ENCODE data around the gene ZFP62. TPM values are rescaled to one million over a fixed set of nuclear protein-coding genes. Genes with fewer than 3 reads are reported as not detected.

Gene ZFP62
- total RNA-seq, 1 donor from 2014 or later = 14.5 TPM

DNA sequence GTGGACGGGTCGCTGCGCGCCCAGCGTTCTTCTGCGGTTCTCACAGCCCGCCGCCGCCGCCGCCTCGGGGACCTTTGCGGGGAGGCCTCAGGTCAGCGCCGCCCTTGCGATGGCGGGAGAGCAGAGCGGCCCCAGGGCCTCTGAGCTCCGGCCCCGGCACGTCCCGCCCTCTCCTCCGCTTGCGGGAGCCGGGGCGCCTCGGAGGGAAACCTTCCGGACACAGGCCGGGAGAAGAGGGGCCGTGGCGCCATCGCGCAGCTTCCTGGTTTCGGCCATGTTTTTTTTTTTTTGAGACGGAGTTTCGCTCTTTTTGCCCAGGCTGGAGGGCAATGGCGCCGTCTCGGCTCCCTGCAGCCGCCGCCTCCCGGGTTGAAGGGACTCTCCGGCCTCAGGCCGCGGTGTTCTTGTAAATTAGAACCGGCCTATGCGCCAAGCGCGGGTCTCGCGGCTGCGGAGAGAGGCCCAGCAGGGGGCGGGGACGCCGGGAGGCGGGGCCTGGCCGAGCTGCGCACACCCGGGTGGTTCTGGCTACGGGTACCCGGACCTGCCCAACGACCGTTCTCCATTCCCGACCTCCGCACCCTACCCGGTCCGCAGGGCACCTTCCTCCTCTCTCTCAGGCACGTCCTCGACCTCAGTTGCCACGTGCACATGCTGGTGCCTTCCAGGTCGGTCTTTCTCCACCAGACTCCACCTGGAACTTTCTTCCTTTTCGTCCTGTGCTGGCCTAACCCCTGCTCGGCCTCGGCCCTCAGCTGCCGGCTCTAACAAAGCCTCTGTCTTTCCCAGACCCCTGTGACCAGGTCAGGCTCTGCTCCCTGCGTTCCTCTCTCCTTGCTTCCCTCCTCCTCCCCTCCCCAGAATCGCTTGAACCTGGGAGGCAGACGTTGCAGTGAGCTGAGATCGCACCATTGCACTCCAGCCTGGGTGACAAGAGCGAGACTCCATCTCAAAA is 29.7 kb downstream of the ZFP62 start:
- H2AFZ ChIP-seq (ENCODE audit: low read depth, low read length) = peak overlapping the region; percentile 96
- H3K79me2 ChIP-seq (ENCODE audit: insufficient read depth, low read length) = peaks cover 10% of the 10 kb centered on the region
- Mint-ChIP-seq H3K27me3 (ENCODE audit: low read depth, unreplicated experiment) (no peaks in the 10 kb centered on the region), H3K27ac (ENCODE audit: unreplicated experiment) (peak overlapping the region; percentile 93), H3K4me3 (ENCODE audit: unreplicated experiment) (peak overlapping the region; percentile 97), H3K4me1 (ENCODE audit: low read depth, unreplicated experiment) (peaks cover 5% of the 10 kb centered on the region), H3K9me3 (ENCODE audit: unreplicated experiment) (peaks cover 17% of the 10 kb centered on the region), H3K36me3 (ENCODE audit: low read depth, unreplicated experiment) (peaks cover 16% of the 10 kb centered on the region)
- no peaks in the 10 kb centered on the region for H3K36me3 ChIP-seq (ENCODE audit: insufficient read depth, low read length)
- peak overlapping the region; percentile 72 for H3K4me3 ChIP-seq (ENCODE audit: insufficient read depth, low read depth, low read length)
- H3K27me3 ChIP-seq (ENCODE audit: insufficient read depth, low read length) = no peaks in the 10 kb centered on the region
- peak; percentile 47 for DNase-seq (ENCODE audit: low read depth)
- peak overlapping the region; percentile 93 for H3K4me2 ChIP-seq (ENCODE audit: low read length)
- no peak for FAIRE-seq
- TF ChIP-seq, protein P1, sequence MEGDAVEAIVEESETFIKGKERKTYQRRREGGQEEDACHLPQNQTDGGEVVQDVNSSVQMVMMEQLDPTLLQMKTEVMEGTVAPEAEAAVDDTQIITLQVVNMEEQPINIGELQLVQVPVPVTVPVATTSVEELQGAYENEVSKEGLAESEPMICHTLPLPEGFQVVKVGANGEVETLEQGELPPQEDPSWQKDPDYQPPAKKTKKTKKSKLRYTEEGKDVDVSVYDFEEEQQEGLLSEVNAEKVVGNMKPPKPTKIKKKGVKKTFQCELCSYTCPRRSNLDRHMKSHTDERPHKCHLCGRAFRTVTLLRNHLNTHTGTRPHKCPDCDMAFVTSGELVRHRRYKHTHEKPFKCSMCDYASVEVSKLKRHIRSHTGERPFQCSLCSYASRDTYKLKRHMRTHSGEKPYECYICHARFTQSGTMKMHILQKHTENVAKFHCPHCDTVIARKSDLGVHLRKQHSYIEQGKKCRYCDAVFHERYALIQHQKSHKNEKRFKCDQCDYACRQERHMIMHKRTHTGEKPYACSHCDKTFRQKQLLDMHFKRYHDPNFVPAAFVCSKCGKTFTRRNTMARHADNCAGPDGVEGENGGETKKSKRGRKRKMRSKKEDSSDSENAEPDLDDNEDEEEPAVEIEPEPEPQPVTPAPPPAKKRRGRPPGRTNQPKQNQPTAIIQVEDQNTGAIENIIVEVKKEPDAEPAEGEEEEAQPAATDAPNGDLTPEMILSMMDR (IDR thresholded peaks at IDR 0.05; ENCODE audit: insufficient read depth, low read depth, low read length) = no peak
- TF ChIP-seq EZH2 (IDR thresholded peaks at IDR 0.05; ENCODE audit: insufficient read depth, low read length) = no peak
- H3K27ac ChIP-seq (ENCODE audit: low read depth, low read length) = peak overlapping the region; percentile 83
- no peaks in the 10 kb centered on the region for H4K20me1 ChIP-seq (ENCODE audit: insufficient read depth, low read length)
- peak overlapping the region; percentile 94 for H3K9ac ChIP-seq (ENCODE audit: low read length)
- peaks cover 6% of the 10 kb centered on the region for H3K4me1 ChIP-seq (ENCODE audit: insufficient read depth, low read length)
- no peaks in the 10 kb centered on the region for H3K9me3 ChIP-seq (ENCODE audit: insufficient read depth, low read depth, low read length)

DNA sequence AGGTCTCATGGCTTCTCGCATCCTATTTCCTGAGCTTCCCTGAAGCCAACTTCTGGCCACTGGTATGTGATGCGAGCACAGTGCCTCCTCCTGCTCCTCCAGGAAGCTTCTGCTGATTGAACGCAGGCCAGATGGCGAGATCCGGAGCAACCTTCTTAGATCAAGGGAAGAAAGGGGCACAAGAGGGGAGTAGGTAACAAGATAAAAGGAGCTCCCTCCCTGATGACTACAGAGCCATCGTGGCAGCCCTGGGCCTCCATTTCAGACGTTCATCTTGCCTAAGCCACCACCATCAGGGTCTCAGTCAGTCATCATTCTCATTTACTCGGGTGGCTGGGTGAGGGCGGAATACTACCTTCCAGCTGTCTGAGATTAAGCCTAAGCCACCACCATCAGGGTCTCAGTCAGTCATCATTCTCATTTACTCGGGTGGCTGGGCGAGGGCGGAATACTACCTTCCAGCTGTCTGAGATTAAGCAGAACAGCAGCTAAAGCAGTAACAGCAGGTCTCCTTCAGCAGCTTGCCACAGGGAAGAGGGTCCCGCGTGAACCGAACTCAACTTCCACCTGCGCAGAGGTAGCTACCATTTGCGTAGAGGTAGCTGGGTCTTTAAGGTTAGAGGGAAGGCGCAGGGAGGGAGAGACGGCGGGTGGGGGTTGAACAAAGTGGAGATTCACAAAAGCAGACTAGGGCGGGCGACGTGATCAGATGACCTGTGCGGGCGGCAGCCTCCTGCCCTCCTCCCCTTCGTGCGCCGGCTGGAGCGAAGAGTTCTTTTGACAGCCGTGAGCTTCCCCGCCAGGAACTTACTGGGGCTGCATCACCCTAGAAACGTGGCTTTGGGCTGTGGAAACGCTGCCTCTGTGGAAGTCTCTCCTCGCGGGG is 30.6 kb downstream of the ZFP62 start:
- Histone ChIP-seq H3K9ac (ENCODE audit: low read length) (peak overlapping the region; percentile 94), H3K4me3 (ENCODE audit: insufficient read depth, low read depth, low read length) (peak overlapping the region; percentile 72), H3K9me3 (ENCODE audit: insufficient read depth, low read depth, low read length) (no peaks in the 10 kb centered on the region), H4K20me1 (ENCODE audit: insufficient read depth, low read length) (no peaks in the 10 kb centered on the region), H3K79me2 (ENCODE audit: insufficient read depth, low read length) (peaks cover 10% of the 10 kb centered on the region), H3K36me3 (ENCODE audit: insufficient read depth, low read length) (no peaks in the 10 kb centered on the region), H3K27me3 (ENCODE audit: insufficient read depth, low read length) (no peaks in the 10 kb centered on the region), H2AFZ (ENCODE audit: low read depth, low read length) (peak overlapping the region; percentile 96), H3K4me1 (ENCODE audit: insufficient read depth, low read length) (peaks cover 13% of the 10 kb centered on the region), H3K27ac (ENCODE audit: low read depth, low read length) (peak overlapping the region; percentile 83), H3K4me2 (ENCODE audit: low read length) (peak overlapping the region; percentile 93)
- H3K4me1 Mint-ChIP-seq (ENCODE audit: low read depth, unreplicated experiment) = peaks cover 13% of the 10 kb centered on the region
- no peak for TF ChIP-seq EZH2 (IDR thresholded peaks at IDR 0.05; ENCODE audit: insufficient read depth, low read length)
- TF ChIP-seq, protein P1 (IDR thresholded peaks at IDR 0.05; ENCODE audit: insufficient read depth, low read depth, low read length) = no peak
- FAIRE-seq (no peak), DNase-seq (ENCODE audit: low read depth) (peak; percentile 35)
- peak overlapping the region; percentile 97 for H3K27ac Mint-ChIP-seq (ENCODE audit: unreplicated experiment)
- peaks cover 14% of the 10 kb centered on the region for H3K36me3 Mint-ChIP-seq (ENCODE audit: low read depth, unreplicated experiment)
- H3K9me3 Mint-ChIP-seq (ENCODE audit: unreplicated experiment) = peaks cover 17% of the 10 kb centered on the region
- H3K4me3 Mint-ChIP-seq (ENCODE audit: unreplicated experiment) = peak overlapping the region; percentile 97
- H3K27me3 Mint-ChIP-seq (ENCODE audit: low read depth, unreplicated experiment) = no peaks in the 10 kb centered on the region

All from astrocyte (in vitro differentiated cells and primary cell).